NCI-H128 (cell line): ENCODE results near the gene TMEM245.

Experiments
- DNase-seq: peaks from one replicate; lab custom pipeline; 2025; ENCODE audit not compliant: unreplicated experiment; lab: John Stamatoyannopoulos, UW

The TMEM245 gene

DNA sequence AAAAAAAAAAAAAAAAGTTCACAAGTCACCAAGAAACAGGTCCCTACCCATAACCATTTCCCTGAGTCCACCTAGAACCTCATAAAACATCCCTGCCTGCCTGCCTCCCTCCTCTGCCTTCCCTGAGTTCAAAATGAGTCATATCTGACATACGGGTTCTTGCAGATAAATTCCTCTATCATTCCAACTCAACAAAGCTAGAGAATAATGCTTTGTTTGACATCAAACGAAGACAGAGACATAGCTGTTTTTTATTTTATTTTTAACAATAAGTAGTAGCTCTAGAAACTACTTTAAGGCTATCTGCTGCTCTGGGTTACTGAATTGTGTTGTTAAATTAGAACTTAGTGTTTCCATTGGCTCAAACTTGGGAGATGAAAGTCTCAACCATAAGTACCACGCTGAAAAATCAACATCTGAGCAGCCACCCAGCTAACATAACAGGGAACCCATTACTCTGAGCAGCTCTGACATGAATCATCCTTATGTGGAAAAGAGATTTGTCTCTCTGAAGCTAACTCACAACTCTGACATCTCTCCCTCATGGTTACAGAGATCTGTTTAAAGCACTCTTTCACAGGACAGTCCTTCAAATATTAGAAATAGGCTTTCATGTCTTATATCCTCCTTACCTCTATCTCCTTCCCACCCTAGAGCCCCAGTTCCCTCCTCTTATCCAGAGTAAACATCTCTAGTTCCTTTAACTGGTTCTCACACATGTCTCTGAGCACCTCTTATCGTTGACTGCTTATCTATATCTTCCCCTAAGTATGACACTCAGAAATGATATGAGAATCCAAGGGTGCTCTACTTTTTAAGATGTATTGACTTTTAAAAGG lies 12.1 kb downstream of the TMEM245 start:
- no peak for DNase-seq

DNA sequence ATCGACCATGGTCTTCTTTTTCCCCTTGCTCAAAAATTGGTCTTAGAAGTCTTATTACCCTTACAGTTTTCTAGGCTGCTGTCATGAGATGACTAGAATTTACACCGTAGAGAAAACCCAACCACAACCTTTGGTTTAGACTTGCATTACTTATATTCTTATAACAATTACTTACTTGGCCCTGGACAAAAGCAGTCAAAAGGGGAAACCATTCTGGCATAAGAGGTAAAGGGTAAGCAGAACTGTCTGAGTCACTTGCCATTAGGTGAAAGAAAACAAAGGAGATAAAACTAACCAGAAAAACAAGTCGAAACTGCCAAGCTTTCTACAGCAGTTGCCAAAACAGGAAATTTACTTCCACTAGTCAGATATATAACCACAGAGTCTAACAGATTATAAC lies 17.9 kb downstream of the TMEM245 start:
- DNase-seq: no peak

DNA sequence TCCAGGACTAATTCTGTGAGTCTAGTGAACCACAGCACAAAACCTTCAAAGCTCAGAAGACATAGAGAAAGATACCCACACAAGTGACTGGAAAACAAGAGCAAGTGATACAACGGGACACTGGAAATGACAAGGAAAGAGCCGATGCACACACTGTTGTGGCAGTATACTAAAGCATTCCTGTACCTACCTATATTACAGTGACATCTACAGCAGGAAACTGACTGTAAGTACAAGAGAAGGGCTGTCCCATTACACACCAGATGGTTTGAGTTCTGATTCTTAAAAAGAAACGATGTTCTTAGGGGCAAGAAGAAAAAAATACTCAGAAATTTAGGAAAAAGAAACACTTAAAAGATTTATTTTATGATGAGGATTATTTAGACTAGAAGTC lies 18.5 kb downstream of the TMEM245 start:
- no peak for DNase-seq

DNA sequence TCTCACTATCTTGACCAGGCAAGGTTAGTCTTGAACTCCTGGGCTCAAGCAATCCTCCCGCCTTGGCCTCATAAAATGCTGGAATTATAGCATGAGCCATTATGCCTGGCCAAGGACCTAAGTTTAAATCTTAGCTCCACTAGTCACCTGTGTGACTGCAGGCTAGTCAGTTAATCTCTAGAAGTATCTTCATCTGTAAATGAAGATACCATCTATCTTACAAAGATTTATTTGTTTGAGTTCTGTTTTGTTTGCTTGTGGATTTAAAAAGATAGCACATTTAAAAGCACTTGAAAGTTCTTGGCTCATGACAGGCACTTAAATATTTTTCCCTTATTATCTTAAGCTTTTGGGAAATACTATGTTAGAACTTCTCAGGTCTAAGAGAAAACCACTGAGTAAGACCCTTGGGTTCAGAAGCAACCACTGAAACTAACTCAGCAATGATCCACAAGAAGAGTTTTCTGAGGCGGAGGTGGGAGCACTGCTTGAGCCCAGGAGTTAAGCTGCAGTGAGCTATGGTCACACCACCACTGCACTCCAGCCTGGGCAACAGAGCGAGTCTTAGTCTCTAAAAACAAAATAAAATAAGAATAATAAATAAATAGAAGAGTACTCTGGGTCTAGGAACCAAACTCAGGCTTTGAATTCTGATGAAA lies 19.1 kb downstream of the TMEM245 start:
- no peak for DNase-seq

DNA sequence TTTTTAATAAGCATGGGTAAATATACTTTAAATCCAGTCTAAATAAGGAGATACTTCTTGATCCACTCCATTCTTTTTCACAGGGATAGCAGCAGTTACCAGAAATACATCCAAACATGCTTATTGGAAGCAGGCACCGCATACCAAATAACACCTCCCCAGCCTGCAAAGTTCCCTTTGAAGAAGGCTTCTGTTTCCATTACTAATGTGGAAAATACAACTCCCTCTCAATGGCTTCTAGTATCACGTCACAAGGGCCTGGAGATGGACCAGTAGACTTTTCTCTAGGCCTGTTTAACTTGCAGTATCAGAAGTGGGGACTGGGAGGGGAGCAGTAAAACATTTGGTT lies 20.8 kb downstream of the TMEM245 start:
- DNase-seq: no peak

DNA sequence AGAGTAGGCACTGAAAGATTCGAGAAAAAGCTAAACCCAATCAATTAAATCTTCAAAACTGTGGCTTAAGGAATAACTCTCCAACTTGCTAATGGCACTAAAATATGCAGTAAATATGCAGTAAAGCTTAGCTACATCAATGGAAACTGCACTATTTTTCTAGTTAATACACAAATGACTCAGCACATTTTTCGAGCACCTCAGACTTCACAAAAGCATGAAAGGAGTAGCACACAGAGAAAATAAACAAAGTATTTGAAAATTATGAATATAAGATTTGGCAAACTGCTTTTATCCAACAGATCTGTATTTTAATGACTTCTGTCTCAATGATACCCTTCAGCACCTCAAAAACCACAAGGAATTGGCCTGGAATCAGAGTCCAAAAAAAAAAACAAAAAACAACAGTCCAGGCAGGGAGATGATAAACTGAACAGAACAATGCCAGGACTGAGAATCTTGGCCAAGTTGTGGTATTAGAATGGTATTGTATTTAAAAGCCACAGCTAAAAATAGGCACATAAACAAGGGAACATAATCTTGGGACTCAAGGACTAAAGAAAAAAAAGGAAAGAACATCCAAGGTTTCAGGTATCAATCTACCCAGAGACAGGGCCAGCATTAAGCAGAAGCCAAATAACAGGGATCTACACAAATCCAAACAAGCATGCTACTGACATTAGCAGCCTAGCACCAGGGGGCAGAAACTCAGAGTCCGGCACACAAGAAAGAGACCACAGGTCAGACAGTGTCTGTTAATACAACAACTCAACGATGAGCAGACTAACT lies 21.4 kb downstream of the TMEM245 start:
- no peak for DNase-seq

DNA sequence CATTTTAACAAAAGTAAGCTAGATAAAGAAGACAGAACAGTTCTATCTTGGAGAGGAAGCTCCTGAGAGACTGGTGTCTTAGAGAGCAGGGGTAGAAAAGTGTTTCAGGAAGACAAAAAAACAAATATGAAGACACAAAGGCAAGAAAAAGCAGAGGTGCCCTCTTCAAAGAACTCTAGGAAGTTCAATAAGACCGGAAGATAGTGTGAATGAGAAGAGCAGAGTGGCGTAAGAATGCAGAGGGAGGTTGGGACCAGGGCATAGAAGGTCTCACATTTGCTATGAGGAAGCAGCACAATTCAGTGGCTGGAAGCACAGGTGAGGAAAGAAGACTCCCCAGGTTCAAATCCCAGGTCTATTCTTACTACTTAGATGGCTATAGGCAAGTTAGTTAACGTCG lies 22.6 kb downstream of the TMEM245 start:
- no peak for DNase-seq

DNA sequence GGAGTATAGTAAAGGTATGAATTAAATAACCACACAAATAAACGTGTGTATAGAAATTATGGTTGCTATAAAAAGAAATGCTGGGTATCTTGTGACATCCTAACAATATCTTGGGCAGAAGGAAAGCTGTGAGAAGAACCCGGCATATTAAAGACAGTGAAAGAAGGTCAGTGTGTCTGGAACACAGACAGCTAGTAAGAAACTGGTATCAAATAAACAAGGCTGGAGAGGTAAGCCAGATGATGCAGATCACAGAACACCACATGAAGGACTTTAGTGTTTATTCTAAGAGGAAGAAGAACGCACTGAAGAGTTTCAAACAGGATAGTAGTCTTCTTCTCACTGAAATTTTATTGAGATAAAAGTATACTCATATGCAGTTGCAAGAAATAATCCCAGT lies 24.4 kb downstream of the TMEM245 start:
- DNase-seq: no peak

DNA sequence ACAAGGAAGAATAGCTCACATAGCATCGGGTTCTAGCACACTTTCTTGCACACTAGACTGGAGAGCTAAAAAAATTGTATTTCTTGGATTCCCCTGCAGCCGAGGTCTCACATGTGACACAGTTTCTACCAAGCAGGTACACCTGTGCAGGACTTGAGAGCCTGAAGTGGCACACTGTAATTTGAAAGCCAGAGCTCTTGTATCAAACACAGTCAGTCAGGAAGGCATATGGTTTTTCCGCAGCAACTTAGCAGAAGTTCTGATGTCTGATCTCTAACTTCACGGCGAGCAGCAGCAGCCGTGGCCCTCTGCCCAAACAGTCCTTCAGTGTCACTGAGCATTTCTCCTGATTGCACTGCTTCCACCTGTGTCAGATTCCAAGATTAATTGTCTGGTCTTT lies 25.5 kb downstream of the TMEM245 start:
- DNase-seq: no peak

DNA sequence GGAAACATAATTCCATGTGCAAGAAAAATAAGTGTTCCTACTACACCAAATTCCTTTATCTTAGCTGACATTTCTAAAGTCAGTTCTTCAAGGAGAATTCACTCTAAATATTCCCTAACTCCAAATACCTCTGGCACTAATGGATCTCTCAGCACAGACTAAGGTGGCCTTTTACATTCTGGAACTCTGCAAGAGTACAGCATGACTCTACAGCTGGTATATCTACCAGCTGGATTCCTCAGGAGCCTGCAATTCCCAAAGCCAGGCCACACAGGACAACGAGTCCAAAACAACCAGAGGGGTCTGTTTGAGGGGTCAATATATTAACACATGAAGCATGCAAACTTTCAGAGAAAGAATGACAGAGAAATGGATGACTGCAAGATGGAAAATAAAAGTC lies 27.2 kb downstream of the TMEM245 start:
- DNase-seq: no peak

DNA sequence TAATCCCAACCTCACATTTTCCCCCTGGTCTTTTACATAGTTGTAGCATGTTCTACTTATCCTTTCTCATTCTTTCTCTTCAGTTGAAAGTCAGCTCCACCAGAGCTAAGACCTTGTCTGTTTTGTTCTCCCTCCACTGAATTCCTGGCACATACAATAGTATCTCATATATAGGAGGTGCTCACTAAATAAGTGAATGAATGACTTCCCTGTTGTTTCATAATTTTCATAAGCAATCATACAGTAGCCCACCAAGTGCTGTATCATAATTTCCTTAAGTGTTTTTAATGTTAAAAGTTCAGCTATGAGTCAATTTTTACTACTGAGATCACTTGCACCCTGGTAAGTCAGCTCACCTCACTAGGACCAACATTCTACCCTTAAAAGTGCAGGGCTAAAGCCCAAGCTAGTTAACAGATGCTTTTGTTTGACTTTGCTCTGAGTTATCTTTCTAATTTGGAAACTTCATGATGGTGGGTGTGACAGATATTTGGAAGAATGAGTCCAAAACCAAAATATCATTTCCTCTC lies 27.6 kb downstream of the TMEM245 start:
- DNase-seq: no peak

DNA sequence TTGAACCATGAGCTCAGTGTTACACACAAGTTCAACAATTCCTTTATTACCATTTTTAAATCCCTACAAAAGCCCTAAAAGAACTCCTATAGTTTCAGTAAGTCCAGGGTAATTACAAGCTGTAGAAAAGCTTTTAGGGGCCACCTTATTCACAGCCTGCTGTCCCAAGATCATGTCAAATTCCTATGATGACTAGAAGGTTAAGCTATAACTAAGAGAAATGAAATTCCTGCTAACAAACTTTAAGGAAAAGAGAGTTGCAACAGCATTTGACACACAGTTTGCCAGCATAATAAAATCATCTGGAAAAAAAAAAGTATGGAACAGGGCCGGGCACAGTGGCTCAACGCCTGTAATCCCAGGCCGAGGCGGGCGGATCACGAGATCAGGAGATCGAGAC lies 31.5 kb downstream of the TMEM245 start:
- DNase-seq: no peak

DNA sequence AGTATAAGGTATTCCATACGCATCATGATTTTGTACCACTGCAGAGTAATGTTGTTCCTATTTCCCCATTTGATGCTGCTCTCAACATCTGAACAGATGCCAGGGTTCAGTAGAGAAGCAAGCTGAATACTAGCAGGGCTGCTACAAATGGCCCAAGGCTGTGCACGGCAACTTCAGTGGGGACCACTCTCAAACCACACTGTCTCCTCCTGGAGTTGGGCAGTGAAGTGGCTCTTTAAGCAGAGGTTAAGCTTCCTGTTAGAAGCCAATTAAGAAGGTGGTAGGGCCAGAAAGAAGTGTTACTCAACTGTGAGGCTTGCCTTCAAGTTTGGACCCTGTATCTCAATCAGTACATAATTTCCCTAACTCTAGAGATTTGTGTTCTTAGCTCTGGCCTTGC lies 32.0 kb downstream of the TMEM245 start:
- DNase-seq: no peak

DNA sequence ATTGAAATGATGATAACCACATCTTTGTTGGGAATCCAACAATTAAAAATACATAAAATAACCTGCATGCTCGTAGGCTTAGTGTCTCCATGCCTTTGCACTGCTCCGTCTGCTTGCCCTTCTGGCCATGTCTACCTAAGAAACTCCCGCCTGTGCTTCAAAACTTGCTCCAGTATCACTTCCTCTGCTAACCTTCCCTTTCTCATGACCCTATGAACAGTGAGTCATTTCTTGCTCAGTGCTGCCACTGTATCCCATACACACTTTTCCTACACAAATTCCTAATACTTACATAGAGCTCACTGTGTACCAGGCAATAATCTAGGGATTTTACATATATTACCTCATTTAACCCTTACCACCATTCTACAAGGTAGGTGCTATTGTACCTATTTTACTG lies 33.5 kb downstream of the TMEM245 start:
- DNase-seq: no peak

DNA sequence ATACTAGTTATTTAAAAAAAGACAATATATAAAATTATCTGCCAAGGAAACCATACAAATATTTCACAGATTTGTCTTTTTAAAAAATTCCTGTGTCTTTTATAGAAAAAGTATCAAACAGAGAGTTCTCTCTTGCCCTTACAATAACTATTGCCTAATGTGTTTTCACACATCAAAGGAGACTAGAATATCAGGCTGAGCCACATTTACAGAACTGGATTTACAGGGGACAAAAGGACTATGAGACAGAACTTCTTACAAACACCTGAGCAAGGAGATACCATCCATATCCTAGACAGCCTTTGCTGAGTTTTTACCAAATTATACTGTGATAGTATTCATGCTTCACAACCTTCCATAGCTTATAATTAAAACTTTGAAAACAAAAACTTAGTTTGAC lies 34.2 kb downstream of the TMEM245 start:
- DNase-seq: no peak

DNA sequence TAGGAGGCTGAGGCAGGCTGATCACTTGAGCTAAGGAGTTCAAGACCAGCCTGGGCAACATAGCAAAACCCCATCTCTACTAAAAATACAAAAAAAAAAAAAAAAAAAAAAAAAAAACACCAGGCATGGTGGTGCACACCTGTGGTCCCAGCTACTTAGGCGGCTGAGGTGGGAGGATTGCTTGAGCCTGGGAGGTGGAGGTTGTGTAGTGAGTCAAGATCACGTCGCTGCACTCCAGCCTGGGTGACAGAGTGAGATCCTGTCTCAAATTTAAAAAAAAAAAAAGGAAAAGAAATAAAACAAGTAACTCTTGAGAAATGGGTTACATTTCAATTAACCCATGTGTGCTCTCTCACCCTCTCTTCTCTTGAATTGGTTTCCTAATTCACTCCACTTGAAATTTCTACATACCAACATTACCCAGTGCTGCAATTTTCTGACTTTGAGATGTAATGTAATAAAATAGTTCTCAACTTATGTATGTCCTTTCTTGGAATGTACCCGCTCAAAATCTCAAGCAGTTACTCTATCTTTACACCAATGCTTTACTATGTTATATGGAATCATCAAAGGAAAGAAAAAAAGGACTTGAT lies 35.8 kb downstream of the TMEM245 start:
- DNase-seq: no peak

DNA sequence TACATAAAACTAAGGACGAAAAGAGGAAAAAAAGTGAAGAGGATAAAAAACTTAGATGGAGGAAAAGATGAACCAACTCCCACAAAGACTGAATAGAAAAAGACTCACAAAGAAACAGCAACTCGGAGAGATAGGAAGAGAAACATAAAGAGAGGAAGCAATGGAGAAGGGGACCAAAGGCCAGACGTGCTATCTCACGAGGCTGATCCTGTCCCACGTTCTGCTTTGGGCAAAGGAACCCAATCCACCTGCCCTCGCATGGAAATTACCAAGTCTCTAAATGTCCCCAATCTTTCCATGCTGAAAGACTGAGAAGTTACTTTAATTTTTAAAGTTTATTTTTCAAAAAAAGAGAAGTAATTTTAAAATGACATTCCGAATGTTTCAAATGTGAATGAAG lies 36.6 kb downstream of the TMEM245 start:
- DNase-seq: no peak

DNA sequence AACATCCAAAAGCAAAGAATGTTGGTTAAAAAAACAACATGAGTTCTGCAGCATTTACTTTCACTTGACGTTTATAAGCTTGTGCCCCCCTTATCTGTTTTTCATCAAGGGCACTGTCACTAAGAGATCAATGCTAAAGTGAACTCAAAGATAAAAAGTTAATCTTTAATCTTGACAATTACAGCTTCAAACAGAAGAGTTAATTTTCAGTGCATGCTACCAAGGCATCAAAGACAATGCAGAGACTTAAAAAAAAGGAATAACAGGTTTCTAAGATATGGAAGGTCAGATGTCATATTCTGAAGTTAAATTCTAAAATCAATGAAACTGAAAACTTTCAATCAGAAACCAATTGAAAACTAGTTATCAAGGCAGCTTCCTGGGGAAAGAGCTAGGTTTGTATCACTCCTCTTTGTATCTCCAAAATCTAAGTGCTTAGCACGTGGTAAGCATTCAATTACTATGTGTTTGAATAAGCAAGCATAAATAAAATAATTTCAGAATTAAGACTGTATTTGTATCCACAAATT lies 37.6 kb downstream of the TMEM245 start:
- no peak for DNase-seq

DNA sequence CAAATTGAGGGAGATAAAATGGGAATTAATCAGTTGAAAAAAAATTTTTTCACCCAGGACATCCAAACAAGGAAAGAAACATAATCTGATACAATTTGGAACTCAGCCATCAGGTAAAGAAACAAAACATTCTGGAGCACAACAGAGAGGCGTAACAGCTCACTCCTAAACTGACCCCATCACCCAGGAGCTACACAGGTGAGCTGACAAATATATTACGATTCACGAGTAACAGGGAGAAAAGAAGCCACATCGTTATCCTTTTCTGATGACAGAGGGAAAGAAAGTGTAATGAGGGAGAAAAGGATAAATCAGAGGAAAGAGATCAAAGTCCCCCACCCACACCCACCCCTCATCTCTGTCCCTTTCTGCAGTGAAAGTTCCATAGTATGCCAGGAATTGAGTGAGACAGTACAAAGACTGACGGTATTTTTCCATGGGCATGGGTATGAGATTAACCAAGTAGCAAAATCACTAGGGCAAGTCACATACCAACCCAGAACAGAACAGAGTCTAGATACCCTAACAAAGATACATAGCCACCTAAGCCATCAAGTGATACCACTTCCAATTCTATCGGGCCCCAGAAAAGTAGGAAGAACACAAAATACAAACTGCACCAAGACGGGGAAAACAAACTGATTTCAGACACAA lies 45.4 kb downstream of the TMEM245 start:
- no peak for DNase-seq

DNA sequence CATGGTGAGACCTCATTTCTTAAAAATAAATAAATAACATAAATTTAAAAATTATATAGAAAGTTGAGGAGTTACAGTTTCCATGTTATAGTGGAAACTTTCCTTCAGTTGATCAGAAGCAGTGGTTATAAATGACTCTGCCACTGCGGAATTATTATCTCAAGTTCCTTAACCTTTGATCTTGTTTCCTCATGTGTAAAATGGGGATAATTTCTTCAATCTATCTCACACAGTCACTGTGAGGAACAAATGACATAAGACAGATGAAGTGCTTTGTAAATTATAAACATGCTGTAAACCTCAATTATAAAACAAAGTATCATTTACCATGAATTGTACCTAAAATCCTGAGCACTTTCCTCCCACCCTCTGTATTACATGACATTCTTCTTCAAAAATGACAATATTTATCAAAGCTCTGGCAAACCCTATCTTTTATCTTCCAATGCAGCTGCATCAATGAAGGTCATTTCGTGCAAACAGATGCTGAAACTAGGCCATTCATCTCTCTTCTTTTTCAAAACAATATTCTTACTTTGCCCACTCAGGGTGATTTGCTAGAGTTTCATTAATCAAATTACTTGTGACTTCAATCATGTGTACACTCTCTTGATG lies 46.8 kb downstream of the TMEM245 start:
- DNase-seq: no peak
